GM19397 (cell line): Measurements from ENCODE around the gene ACADS.

Experiments
- ATAC-seq: cut with Tn5 transposase; IDR thresholded peaks from one replicate; pipeline ENCODE4 v1.9.1; 2021; ENCODE audit warnings: mild to moderate bottlenecking, moderate library complexity; ENCODE audit not compliant: unreplicated experiment

ACADS gene

GRCh38 chr12:120787889-120788288 is 62.3 kb downstream of the ACADS start:
- ATAC-seq, result no peak
